HG03469 (cell line): ENCODE measurements around the gene SLC29A3.

ENCODE experiments used
- ATAC-seq: cut with Tn5 transposase; IDR thresholded peaks from one replicate; pipeline ENCODE4 v1.9.1; 2021; ENCODE audit warnings: mild to moderate bottlenecking, moderate library complexity, moderate number of reproducible peaks; ENCODE audit not compliant: unreplicated experiment

The SLC29A3 gene

GRCh38 chr10:71319800-71320392 is 837 bp downstream of the SLC29A3 start:
- no peak for ATAC-seq

- no peak for ATAC-seq
These were observed 1.5 kb downstream of the SLC29A3 start for GRCh38 chr10:71320592-71320991.

DNA sequence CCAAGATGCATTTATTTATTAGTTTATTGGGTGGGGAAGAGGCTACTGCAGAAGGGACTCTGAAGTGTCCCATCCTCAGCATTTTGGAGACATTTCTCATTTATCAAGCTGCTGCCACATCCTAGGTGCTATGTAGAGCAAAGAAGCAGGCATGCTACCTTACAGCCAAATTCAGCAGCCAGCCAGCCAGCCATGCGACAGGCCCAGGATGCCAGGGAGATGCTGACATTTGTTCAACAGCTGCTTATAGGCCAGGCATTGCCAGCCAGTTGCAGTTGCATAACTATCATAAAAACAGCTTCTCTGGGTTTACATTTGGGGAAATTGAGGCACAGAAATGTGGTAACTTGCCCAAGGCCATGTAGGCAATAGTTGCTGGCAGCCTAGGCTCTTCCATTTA is 2.3 kb downstream of the SLC29A3 start:
- ATAC-seq, result no peak

GRCh38 chr10:71323407-71323806 is 4.3 kb downstream of the SLC29A3 start:
- ATAC-seq, result no peak

GRCh38 chr10:71324743-71325142 is 5.7 kb downstream of the SLC29A3 start:
- ATAC-seq, result no peak

DNA sequence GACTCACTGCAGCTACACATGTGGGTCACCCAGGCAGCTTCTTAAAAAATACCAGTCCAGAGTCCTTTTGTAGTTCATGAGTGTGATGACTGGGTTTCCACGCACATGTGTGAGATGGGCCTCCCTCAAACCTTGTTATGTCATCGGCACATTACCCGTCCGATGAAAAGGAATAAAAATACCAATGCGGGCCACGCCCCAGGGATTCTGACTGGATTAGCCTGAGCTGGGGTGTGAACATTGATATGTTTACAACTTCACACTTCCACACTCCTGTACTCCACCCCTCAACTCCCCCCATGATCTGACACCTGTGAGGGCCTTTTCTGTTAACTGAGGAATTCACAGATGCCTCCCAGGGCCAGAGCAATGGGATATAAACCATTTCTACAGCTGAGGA is 6.2 kb downstream of the SLC29A3 start:
- no peak for ATAC-seq

GRCh38 chr10:71326464-71326881 is 7.4 kb downstream of the SLC29A3 start:
- ATAC-seq, result no peak

DNA sequence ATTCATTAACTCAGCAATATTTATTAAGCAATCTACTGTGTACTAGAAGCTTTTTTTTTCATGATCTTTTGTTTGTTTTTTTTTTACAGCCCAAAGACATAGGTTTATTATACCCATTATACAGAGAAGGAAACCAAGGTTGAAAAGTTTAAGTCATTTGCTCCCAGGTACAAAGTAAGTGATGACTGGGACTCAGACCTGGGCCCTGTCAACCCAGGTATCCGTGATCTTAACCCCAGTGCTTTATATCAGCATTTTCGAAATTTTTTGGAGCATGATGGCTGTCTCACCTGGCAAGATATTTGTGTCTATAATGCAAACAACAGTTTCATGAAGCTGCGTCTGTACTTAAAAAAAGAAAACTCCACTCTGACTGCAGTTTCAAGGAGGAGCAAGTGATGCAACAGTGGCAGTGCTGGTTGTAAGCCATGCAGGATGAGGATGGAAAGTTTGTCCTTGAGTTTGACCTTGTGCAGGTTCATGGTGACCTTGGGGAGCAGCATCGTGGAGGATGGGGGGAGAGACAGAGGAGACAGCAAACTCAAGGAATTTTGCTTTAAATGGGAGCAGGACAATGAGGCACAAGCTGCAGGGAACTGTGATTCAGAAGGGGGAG is 11.8 kb downstream of the SLC29A3 start:
- ATAC-seq, result no peak

GRCh38 chr10:71331736-71332135 is 12.7 kb downstream of the SLC29A3 start:
- no peak for ATAC-seq

DNA sequence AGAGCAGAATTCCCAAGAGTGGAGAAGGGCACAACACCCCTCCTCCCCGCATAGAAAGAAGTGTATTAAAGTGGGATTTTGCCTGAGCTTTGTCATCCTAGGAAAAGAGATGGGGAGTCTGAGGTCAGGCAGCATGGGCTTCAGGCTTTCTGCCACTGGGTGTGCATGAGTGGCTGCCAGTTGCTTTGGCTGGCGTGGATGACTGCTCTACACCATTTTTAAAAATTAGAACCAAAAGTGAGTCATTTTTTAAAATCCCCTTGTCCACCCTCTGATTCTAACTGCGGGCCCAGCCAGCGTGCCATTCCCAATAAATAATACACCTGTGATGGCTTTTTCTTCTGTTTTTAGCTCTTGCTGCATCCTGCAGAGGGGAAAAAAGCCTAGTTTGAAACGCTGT is 13.4 kb downstream of the SLC29A3 start:
- no peak for ATAC-seq

DNA sequence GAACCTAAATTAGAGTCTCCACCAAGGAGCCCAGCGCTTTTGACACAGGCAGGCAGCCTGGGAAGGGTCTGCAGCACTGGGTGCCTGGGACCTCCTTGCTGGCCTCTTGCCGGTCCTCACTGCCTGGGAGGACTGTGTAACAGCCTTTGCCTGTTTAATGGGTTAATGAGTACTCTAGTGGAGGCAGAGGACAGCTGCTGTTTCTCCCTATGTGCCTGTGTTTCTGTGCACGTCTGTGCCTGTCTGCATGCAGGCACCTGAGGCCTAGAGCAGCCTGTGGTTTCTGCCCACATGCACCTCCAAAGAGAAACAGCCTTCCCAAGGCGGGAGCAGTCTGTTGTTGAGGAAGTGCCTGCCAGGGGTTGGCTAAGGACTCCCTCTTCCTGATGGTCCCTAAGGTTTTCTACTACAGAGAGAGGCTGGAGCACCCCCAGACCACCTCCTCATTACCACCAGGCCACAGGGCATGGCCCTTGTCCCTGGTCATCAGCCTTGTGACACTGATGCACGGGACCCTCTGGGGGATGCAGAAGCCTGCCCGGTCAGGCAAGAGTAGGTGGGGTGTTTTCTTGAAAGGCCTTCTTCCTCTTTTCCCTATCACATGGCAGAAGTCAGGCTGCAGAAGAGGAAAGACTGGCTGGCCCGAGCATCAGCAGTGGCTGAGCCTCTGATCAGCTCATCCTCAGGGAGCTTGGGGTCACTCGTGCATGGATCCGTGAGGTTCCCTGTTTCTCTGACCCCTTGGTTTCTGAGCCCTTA is 14.2 kb downstream of the SLC29A3 start:
- ATAC-seq, result no peak

DNA sequence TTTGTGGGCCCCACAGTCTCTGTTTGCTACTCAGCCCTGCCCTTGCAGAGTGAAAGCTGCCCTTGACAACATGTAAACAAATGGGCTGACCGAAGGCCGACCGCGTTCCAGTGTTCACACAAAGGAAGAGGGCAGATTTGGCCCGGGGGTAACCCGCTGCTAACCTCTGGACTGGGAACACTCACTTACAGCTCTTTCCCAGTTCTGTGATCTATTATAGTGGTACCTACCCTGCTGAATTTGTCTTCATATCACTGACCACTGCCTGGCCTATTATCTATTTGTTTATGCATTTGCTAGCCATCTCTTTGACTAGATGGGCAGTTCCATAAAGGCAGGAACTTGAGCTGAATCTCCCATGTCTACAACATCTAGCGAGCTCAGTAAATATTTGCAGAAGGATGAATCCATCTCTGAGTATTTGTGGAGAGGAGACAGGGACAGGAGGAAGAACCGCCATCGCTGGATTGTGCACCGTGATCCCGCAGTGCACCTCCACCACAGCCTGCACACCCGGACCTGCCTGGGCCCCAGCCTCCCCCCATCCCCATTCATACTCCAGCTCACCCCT is 15.2 kb downstream of the SLC29A3 start:
- ATAC-seq, result no peak

- no peak for ATAC-seq
These were observed 16.2 kb downstream of the SLC29A3 start for GRCh38 chr10:71335173-71335708.

DNA sequence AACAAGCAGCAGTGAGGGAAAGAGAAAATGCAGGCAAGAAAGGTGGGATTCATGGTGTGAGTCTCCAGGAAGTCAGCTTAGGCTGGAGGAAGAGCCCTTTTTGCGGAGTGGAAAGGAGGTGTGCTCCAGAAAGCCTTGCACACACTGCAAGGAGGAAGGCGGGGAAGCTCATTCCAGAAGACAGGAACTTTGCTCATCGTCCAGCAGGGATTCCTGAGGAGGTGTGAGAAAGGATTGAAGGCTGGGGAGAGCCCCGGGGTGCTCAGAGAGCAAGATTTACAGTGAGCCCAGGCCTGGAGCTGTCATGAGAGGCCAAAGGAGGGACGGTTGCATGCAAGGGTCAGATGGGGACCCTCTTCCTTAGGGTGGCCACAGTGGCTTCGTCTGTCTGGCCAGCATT is 17.6 kb downstream of the SLC29A3 start:
- no peak for ATAC-seq

GRCh38 chr10:71337219-71337701 is 18.2 kb downstream of the SLC29A3 start:
- ATAC-seq, result no peak

DNA sequence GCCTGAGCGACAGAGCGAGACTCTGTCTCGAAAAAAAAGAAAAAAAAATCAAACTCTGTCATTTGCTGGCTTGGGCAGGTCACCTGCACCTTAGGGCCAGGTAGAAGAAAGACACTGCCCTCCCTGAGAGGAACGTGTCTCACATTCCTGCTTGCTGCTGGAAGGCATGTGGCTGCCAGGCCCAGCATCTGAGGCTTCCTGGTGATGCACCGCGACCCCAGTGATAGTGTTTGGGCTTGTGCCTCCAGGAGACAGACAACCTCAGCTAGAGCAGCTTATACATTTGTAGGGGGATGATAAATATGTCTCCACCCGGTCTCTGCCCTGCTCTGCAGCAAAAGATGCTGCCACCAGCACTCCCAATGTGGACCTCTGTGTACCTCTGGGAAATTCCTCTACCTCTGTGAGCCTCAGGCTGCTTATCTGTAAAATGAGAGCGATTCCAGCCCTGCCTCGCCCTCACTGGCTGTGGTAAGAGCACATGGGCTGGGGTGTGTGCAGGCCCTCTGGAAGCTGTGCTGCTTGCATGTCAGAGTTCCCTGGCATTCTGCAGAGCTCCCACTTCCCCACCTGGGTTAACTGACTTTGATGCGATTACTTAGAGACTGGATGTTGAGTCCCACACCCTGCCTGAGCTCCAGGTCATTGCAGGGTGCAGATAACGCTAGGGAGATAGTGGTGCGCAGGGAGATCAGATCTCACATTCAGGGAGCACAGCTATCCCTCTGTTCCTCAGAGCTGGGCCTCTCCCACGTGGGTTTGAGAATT is 19.9 kb downstream of the SLC29A3 start:
- no peak for ATAC-seq

DNA sequence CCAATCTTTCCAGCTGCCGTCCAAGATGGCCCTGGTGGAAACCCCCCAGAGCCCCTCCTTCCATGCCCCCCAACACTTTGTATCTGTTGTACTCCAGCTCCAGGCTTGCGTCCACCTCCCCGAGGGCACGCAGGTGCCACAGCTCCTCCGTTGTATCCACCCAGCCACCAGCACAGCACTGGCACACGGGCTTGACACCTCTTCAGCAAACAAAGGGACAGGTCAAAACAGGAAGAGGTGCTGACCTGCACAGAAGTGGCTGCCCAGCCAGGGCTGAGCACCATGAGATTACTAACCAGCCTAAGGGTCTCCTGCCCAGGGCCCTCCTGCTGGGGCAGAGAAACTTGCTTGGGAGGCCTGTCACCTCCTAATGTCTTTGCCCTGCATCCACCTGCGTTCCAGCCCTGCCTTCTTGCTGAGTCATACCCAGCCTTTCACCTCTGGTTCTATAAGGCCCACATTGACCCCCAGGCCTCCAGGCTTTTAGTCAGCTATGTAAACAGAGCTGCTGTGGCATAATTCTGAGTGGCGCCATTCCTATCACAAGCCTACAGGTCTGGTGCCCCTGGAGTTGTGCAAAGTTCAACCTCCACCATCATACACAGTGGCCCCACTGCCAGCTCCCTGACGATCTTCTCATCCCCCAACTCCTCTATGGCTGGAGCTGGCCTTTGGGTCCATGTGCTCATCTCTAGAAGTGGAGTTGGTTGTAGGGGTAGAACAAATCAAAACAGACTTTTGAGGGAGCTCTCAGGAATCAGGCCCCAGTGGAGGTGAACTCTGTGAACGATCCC is 20.9 kb downstream of the SLC29A3 start:
- no peak for ATAC-seq

DNA sequence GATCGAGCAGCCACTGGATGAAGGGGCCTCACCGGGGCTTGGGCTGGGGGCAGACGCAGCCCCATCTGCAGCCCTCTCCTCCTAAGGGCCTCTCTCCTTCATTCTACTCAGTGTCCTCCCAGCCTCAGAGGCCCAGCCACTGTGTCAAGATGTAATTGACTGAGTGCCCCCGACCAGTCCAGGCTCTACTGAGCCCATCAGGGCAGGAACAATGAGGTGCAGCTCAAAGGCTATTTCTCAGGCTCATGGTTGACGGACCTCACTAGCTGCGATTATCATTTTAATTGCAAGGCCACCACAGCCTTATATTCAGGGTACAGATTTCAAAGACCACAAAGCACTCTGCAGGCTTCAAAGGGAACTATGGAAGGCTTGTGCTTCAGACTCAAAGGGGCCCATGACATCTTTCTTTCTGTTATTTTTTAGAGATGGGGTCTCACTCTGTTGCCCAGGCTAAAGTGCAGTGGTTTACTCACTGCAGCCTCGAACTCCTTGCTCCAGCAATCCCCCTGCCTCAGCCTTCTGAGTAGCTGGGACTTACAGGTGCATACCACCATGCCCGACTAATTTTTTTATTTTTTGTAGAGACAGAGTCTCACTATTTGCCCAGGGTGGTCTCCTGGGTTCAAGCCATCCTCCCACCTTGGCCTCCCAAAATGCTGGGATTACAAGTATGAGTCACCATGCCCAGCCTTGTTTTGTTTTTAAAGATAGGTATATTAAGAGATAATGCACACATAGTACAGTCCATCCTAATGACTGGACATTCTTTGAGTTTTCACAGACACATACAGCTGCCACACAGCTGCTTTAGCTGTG is 23.7 kb downstream of the SLC29A3 start:
- no peak for ATAC-seq

DNA sequence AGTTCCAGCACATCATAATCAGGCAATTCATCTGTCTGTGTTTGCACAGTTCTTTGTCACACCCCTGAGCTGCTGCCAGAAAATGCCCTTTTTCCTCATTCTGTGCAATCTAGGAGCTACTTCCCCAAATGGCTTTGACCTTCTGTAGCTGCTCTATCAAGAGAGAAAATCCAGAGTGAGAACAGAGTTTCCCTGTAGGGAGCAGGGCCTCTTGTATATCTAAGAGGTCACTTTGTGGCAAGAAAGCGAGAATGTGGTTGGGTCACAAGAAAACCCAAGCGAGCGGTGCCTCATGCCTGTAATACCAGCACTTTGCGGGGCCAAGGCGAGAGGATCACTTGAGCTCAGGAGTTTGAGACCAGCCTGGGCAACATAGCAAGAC is 24.3 kb downstream of the SLC29A3 start:
- ATAC-seq, result no peak
